Fibroblast of pulmonary artery (primary cell): ENCODE data around the gene GRIK4.

Experiments used
- DNase-seq: peaks from one replicate; pipeline ENCODE4 v3.0.0-alpha.2; 2010; ENCODE audit warnings: low read depth
- H3K4me3 ChIP-seq: replicated peaks from 2 replicates; pipeline ENCODE4 v1.5.1; 2011; ENCODE audit warnings: low read depth, mild to moderate bottlenecking, control low read depth, low read length, moderate library complexity
- CTCF ChIP-seq: IDR thresholded peaks from 2 replicates; pipeline ENCODE4 v1.5.1; 2011; ENCODE audit warnings: mild to moderate bottlenecking, control low read depth, low read length, inconsistent platforms; ENCODE audit errors: missing control alignments

The GRIK4 gene

GRCh38 chr11:120555433-120555773 is 43.9 kb downstream of the GRIK4 start:
- no peak for DNase-seq
- TF ChIP-seq CTCF: no peak
- no peak overlapping the region for H3K4me3 ChIP-seq

GRCh38 chr11:120556797-120557196 is 45.2 kb downstream of the GRIK4 start:
- no peak for TF ChIP-seq CTCF
- H3K4me3 ChIP-seq: no peak overlapping the region
- no peak for DNase-seq

- no peak for TF ChIP-seq CTCF
- H3K4me3 ChIP-seq: no peak overlapping the region
- no peak for DNase-seq
These were observed 47.3 kb downstream of the GRIK4 start for GRCh38 chr11:120558744-120559431.

GRCh38 chr11:120561286-120561685 is 49.7 kb downstream of the GRIK4 start:
- TF ChIP-seq CTCF: no peak
- DNase-seq: no peak
- no peak overlapping the region for H3K4me3 ChIP-seq

GRCh38 chr11:120562806-120563425 is 51.4 kb downstream of the GRIK4 start:
- no peak for TF ChIP-seq CTCF
- peak; percentile 21 for DNase-seq
- H3K4me3 ChIP-seq: no peak overlapping the region

- no peak for TF ChIP-seq CTCF
- no peak overlapping the region for H3K4me3 ChIP-seq
- DNase-seq: no peak
These were observed 52.4 kb downstream of the GRIK4 start for GRCh38 chr11:120563703-120564572.
